Measurements from ENCODE around the gene PEMT.

PEMT gene

GRCh38 chr17:17502741-17503565 is 88.6 kb downstream of the PEMT start:
- no peaks in the 10 kb centered on the region for H3K9me3 ChIP-seq (ENCODE audit: control insufficient read depth, low read length)
- peaks cover 4% of the 10 kb centered on the region for H3K27me3 ChIP-seq (replicated peaks; ENCODE audit: control insufficient read depth, insufficient read depth, low read length)
- peaks cover 11% of the 10 kb centered on the region for H3K36me3 ChIP-seq (ENCODE audit: control insufficient read depth, insufficient read depth, low read length, severe bottlenecking)
- no peaks in the 10 kb centered on the region for H3K4me1 ChIP-seq (ENCODE audit: control insufficient read depth, insufficient read depth, low read length)
- DNase-seq (ENCODE audit: low read depth): no peak
- H3K4me3 ChIP-seq (ENCODE audit: low read length): no peak overlapping the region
- no peak overlapping the region for H3K9ac ChIP-seq (ENCODE audit: low read length)

DNA sequence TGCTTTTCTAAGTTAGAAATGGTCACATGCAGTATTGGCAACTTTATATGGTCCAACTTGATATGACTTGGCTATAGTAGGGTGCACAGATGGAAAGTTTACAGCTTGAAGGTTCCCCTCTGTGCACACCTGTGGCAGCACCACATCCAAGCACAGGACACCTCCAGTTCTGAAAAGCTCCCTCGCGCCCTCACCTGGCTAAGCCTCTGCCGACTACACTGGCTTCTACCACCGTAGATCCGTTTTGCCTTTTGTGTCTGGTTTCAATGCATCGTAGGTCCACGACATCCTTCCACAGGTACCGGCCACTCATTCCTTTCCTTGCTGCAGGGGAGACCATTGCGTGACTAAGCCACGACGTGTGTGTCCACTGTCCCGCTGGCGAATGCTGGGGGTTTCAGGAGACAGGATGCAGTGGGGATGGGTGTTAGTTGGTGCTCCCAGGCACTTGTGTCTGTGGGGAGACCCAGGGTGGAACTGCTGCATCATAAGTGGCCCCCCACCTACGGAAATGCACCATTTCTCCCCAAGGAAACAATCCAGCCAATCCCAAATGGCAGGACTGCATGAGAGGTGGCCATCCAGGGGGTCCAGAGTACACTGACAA is 90.4 kb downstream of the PEMT start:
- Histone ChIP-seq H3K4me3 (ENCODE audit: low read length) (no peak overlapping the region), H3K4me1 (ENCODE audit: control insufficient read depth, insufficient read depth, low read length) (peaks cover 7% of the 10 kb centered on the region), H3K36me3 (ENCODE audit: control insufficient read depth, insufficient read depth, low read length, severe bottlenecking) (peaks cover 3% of the 10 kb centered on the region), H3K9me3 (ENCODE audit: control insufficient read depth, low read length) (no peaks in the 10 kb centered on the region), H3K27me3 (replicated peaks; ENCODE audit: control insufficient read depth, insufficient read depth, low read length) (peaks cover 4% of the 10 kb centered on the region), H3K9ac (ENCODE audit: low read length) (no peak overlapping the region)
- DNase-seq (ENCODE audit: low read depth): no peak

DNA sequence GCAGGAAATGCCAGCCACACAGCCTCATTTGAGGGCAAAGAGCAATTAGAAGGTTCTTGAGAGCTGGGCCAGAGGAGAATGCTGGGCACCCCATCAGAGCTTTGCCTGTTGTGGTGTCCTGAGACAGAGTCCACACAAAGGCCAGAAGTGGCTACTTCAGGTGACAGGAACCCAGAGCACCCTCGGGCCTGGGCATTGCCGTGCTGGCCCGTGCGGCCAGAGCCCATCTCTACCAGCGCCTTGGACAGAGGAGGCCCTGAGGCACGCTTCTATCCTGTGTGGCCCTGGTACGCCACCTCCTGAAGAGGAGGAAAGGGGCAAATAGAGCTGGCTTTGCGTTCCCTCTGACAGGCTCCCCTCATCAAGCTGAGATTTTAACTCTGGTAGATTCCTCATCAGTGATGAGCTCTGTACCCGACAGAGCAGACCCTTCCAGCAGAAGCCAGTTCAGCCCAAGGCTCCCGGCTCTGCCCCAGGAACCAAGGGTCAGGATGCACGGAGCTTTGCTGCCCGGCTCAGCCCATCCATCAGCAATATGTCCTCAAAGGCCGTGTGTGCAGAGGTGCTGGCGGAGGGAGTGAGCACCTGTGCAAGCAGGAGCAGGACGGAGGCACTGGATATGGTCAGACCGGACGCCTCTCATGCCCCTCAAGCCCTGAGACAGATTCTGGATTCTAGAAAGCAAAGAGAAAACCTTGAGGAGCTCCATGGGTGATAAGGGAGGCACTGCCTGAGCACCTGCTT is 91.9 kb downstream of the PEMT start:
- Histone ChIP-seq H3K4me1 (ENCODE audit: control insufficient read depth, insufficient read depth, low read length) (peaks cover 7% of the 10 kb centered on the region), H3K9me3 (ENCODE audit: control insufficient read depth, low read length) (no peaks in the 10 kb centered on the region), H3K27me3 (replicated peaks; ENCODE audit: control insufficient read depth, insufficient read depth, low read length) (peaks cover 4% of the 10 kb centered on the region), H3K4me3 (ENCODE audit: low read length) (no peak overlapping the region), H3K9ac (ENCODE audit: low read length) (no peak overlapping the region), H3K36me3 (ENCODE audit: control insufficient read depth, insufficient read depth, low read length, severe bottlenecking) (peaks cover under 1% of the 10 kb centered on the region)
- no peak for DNase-seq (ENCODE audit: low read depth)

DNA sequence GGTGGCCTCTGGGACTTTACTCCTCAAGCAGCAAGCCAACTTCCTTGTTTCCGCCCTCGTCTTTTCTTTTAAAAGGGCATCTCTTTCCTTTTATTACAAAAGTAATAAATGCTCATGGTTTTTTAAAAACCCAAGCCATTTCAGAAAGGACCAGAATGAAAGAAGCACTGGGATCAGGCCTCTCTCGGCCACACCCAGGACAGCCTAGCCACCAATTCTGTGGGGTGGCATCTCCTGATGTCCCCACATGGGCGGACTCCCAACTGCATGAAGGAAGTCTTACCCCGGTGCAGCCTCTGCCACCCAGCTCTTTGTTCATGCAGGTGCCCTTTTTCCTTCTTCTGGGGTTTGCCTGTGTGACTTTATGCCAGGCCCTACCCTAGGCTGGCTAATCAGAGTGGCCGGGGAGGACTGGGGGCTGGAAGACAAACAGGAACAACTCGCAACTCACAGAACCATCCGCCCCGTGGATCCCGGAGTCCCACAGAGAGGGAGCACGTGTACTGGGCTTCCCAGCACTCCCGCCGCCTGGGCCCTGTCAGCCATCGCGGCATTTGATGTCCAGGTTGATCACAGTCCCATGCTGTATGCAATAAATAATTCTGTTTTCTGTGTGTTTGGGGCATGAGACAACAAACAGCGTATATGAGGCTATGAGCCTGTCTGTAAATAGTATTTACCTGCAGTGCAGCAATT is 92.8 kb downstream of the PEMT start:
- Histone ChIP-seq H3K4me3 (ENCODE audit: low read length) (no peak overlapping the region), H3K27me3 (replicated peaks; ENCODE audit: control insufficient read depth, insufficient read depth, low read length) (peaks cover 4% of the 10 kb centered on the region), H3K36me3 (ENCODE audit: control insufficient read depth, insufficient read depth, low read length, severe bottlenecking) (peaks cover 4% of the 10 kb centered on the region), H3K9ac (ENCODE audit: low read length) (no peak overlapping the region), H3K4me1 (ENCODE audit: control insufficient read depth, insufficient read depth, low read length) (peaks cover 11% of the 10 kb centered on the region), H3K9me3 (ENCODE audit: control insufficient read depth, low read length) (no peaks in the 10 kb centered on the region)
- DNase-seq (ENCODE audit: low read depth): no peak

GRCh38 chr17:17497845-17498520 is 93.5 kb downstream of the PEMT start:
- DNase-seq (ENCODE audit: low read depth): no peak
- Histone ChIP-seq H3K9ac (ENCODE audit: low read length) (no peak overlapping the region), H3K36me3 (ENCODE audit: control insufficient read depth, insufficient read depth, low read length, severe bottlenecking) (peaks cover 4% of the 10 kb centered on the region), H3K27me3 (replicated peaks; ENCODE audit: control insufficient read depth, insufficient read depth, low read length) (peaks cover 4% of the 10 kb centered on the region), H3K4me1 (ENCODE audit: control insufficient read depth, insufficient read depth, low read length) (peaks cover 18% of the 10 kb centered on the region), H3K9me3 (ENCODE audit: control insufficient read depth, low read length) (no peaks in the 10 kb centered on the region), H3K4me3 (ENCODE audit: low read length) (no peak overlapping the region)

GRCh38 chr17:17497065-17497844 is 94.3 kb downstream of the PEMT start:
- H3K9ac ChIP-seq (ENCODE audit: low read length): peak overlapping the region; percentile 90
- peak overlapping the region; percentile 95 for H3K4me3 ChIP-seq (ENCODE audit: low read length)
- DNase-seq (ENCODE audit: low read depth): peak; percentile 4
- peaks cover 24% of the 10 kb centered on the region for H3K4me1 ChIP-seq (ENCODE audit: control insufficient read depth, insufficient read depth, low read length)
- peaks cover 4% of the 10 kb centered on the region for H3K27me3 ChIP-seq (replicated peaks; ENCODE audit: control insufficient read depth, insufficient read depth, low read length)
- H3K9me3 ChIP-seq (ENCODE audit: control insufficient read depth, low read length): no peaks in the 10 kb centered on the region
- H3K36me3 ChIP-seq (ENCODE audit: control insufficient read depth, insufficient read depth, low read length, severe bottlenecking): peaks cover 6% of the 10 kb centered on the region

GRCh38 chr17:17496189-17497064 is 95.1 kb downstream of the PEMT start, which contains the start of gene RASD1:
TSS of gene RASD1 (minus strand) at chr17:17496395. CDS start at chr17:17496181, 214 bp downstream.
- Histone ChIP-seq H3K9me3 (ENCODE audit: control insufficient read depth, low read length) (no peaks in the 10 kb centered on the region), H3K36me3 (ENCODE audit: control insufficient read depth, insufficient read depth, low read length, severe bottlenecking) (peaks cover 15% of the 10 kb centered on the region)

GRCh38 chr17:17495536-17496188 is 95.8 kb downstream of the PEMT start:
- no peak for DNase-seq (ENCODE audit: low read depth)
- Histone ChIP-seq H3K4me3 (ENCODE audit: low read length) (peak overlapping the region; percentile 95), H3K9me3 (ENCODE audit: control insufficient read depth, low read length) (no peaks in the 10 kb centered on the region), H3K27me3 (replicated peaks; ENCODE audit: control insufficient read depth, insufficient read depth, low read length) (peaks cover 4% of the 10 kb centered on the region), H3K9ac (ENCODE audit: low read length) (peak overlapping the region; percentile 96), H3K4me1 (ENCODE audit: control insufficient read depth, insufficient read depth, low read length) (peaks cover 24% of the 10 kb centered on the region), H3K36me3 (ENCODE audit: control insufficient read depth, insufficient read depth, low read length, severe bottlenecking) (peaks cover 20% of the 10 kb centered on the region)

More at GRCh38 chr17:17496189-17497064, 95.1 kb downstream of the PEMT start, which contains the start of gene RASD1:
- Histone ChIP-seq H3K27me3 (replicated peaks; ENCODE audit: control insufficient read depth, insufficient read depth, low read length) (peaks cover 4% of the 10 kb centered on the region), H3K4me1 (ENCODE audit: control insufficient read depth, insufficient read depth, low read length) (peaks cover 24% of the 10 kb centered on the region), H3K9ac (ENCODE audit: low read length) (peak within 1 kb of the TSS; percentile 96), H3K4me3 (ENCODE audit: low read length) (peak within 1 kb of the TSS; percentile 95)
- peak; percentile 95 for DNase-seq (ENCODE audit: low read depth)

GRCh38 chr17:17494870-17495535 is 96.5 kb downstream of the PEMT start:
- peak; percentile 62 for DNase-seq (ENCODE audit: low read depth)
- H3K9ac ChIP-seq (ENCODE audit: low read length): peak overlapping the region; percentile 96

More at GRCh38 chr17:17494870-17495535, 96.5 kb downstream of the PEMT start:
- Histone ChIP-seq H3K9me3 (ENCODE audit: control insufficient read depth, low read length) (no peaks in the 10 kb centered on the region), H3K4me3 (ENCODE audit: low read length) (peak overlapping the region; percentile 95), H3K4me1 (ENCODE audit: control insufficient read depth, insufficient read depth, low read length) (peaks cover 24% of the 10 kb centered on the region), H3K36me3 (ENCODE audit: control insufficient read depth, insufficient read depth, low read length, severe bottlenecking) (peaks cover 23% of the 10 kb centered on the region), H3K27me3 (replicated peaks; ENCODE audit: control insufficient read depth, insufficient read depth, low read length) (peaks cover 3% of the 10 kb centered on the region)
